Measurements from ENCODE around the gene PARVB.

PARVB gene

GRCh38 chr22:44204739-44205515 is 180.8 kb downstream of the PARVB start:
- no peak for DNase-seq

GRCh38 chr22:44205516-44206329 is 181.6 kb downstream of the PARVB start:
- no peak for DNase-seq

- DNase-seq = no peak
Observed at GRCh38 chr22:44206330-44206645, 182.2 kb downstream of the PARVB start.

- no peak for DNase-seq
Observed at GRCh38 chr22:44206696-44207095, 182.6 kb downstream of the PARVB start.

GRCh38 chr22:44207173-44207980 is 183.3 kb downstream of the PARVB start:
- no peak for DNase-seq

GRCh38 chr22:44207981-44208317 is 183.8 kb downstream of the PARVB start:
- DNase-seq = no peak

GRCh38 chr22:44209343-44209742 is 185.2 kb downstream of the PARVB start:
- no peak for DNase-seq

- DNase-seq = no peak
Observed at GRCh38 chr22:44210722-44211121, 186.6 kb downstream of the PARVB start.

- no peak for DNase-seq
Observed at GRCh38 chr22:44211256-44211945, 187.3 kb downstream of the PARVB start.

- no peak for DNase-seq
Observed at GRCh38 chr22:44211946-44212930, 188.1 kb downstream of the PARVB start.

- no peak for DNase-seq
Observed at GRCh38 chr22:44212936-44213335, 188.8 kb downstream of the PARVB start.

GRCh38 chr22:44213489-44214043 is 189.5 kb downstream of the PARVB start:
- DNase-seq = no peak

- no peak for DNase-seq
Observed at GRCh38 chr22:44214187-44214586, 190.1 kb downstream of the PARVB start.

GRCh38 chr22:44214764-44215163 is 190.7 kb downstream of the PARVB start:
- no peak for DNase-seq

GRCh38 chr22:44215287-44215686 is 191.2 kb downstream of the PARVB start:
- DNase-seq = no peak

- no peak for DNase-seq
Observed at GRCh38 chr22:44217346-44217745, 193.2 kb downstream of the PARVB start.

- DNase-seq = no peak
Observed at GRCh38 chr22:44218071-44218470, 194.0 kb downstream of the PARVB start.

GRCh38 chr22:44219101-44219870 is 195.2 kb downstream of the PARVB start:
- DNase-seq = no peak

GRCh38 chr22:44220727-44221680 is 196.9 kb downstream of the PARVB start:
- DNase-seq = no peak
